Measurements from ENCODE around the gene NADSYN1. TPM values are rescaled to one million over a fixed set of nuclear protein-coding genes. Genes with fewer than 3 reads are reported as not detected.

Gene NADSYN1
- polyA plus RNA-seq, 1 experiment = 63.6 TPM

- CTCF ChIA-PET = interaction anchor here (0.9 kb wide), 1 partner anchor 8 kb away, joined by 3 read pairs; no protein-coding TSS in a partner anchor
- no peak for DNase-seq (ENCODE audit: low read depth)
- peaks cover 2% of the 10 kb centered on the region for H3K27me3 ChIP-seq (ENCODE audit: control insufficient read depth, insufficient read depth, low read length)
- TF ChIP-seq CTCF (IDR thresholded peaks at IDR 0.05; ENCODE audit: insufficient read depth, low read depth, low read length) = no peak
- POLR2A ChIA-PET = no interaction called here
- no peak overlapping the region for H3K4me3 ChIP-seq (ENCODE audit: low read depth, low read length)
- no peaks in the 10 kb centered on the region; the same call in 1 of the 2 replicates for H3K36me3 ChIP-seq (ENCODE audit: control insufficient read depth, insufficient read depth, low read length)
These were observed 23.3 kb upstream of the NADSYN1 start for GRCh38 chr11:71429701-71430100.

- DNase-seq (ENCODE audit: low read depth) = no peak
- H3K36me3 ChIP-seq (ENCODE audit: control insufficient read depth, insufficient read depth, low read length) = no peaks in the 10 kb centered on the region; the same call in 1 of the 2 replicates
- ChIA-PET CTCF (interaction anchor here (0.9 kb wide), 1 partner anchor 9 kb away, joined by 3 read pairs; no protein-coding TSS in a partner anchor), POLR2A (no interaction called here)
- no peak overlapping the region for H3K4me3 ChIP-seq (ENCODE audit: low read depth, low read length)
- no peak for TF ChIP-seq CTCF (IDR thresholded peaks at IDR 0.05; ENCODE audit: insufficient read depth, low read depth, low read length)
- peaks cover 2% of the 10 kb centered on the region for H3K27me3 ChIP-seq (ENCODE audit: control insufficient read depth, insufficient read depth, low read length)
These were observed 22.8 kb upstream of the NADSYN1 start for GRCh38 chr11:71430166-71430565.

- Histone ChIP-seq H3K36me3 (ENCODE audit: control insufficient read depth, insufficient read depth, low read length) (peaks cover 1% of the 10 kb centered on the region; the same call in 1 of the 2 replicates), H3K4me3 (ENCODE audit: low read depth, low read length) (no peak overlapping the region), H3K27me3 (ENCODE audit: control insufficient read depth, insufficient read depth, low read length) (peaks cover 2% of the 10 kb centered on the region)
- DNase-seq (ENCODE audit: low read depth) = no peak
- TF ChIP-seq CTCF (IDR thresholded peaks at IDR 0.05; ENCODE audit: insufficient read depth, low read depth, low read length) = no peak
- ChIA-PET POLR2A (no interaction called here), CTCF (no interaction called here)
These were observed 21.7 kb upstream of the NADSYN1 start for GRCh38 chr11:71431271-71431670.

- DNase-seq (ENCODE audit: low read depth) = no peak
- Histone ChIP-seq H3K27me3 (ENCODE audit: control insufficient read depth, insufficient read depth, low read length) (no peaks in the 10 kb centered on the region), H3K36me3 (ENCODE audit: control insufficient read depth, insufficient read depth, low read length) (peaks cover 2% of the 10 kb centered on the region), H3K4me3 (ENCODE audit: low read depth, low read length) (no peak overlapping the region)
- ChIA-PET POLR2A (no interaction called here), CTCF (interaction anchor here (0.6 to 1.1 kb wide), 3 partner anchors 13 to 619 kb away, joined by 3 read pairs; no protein-coding TSS in a partner anchor)
- TF ChIP-seq CTCF (IDR thresholded peaks at IDR 0.05; ENCODE audit: insufficient read depth, low read depth, low read length) = no peak
These were observed 20.0 kb upstream of the NADSYN1 start for GRCh38 chr11:71432761-71433647.

GRCh38 chr11:71433648-71434450 lies 19.2 kb upstream of the NADSYN1 start:
- no peak for DNase-seq (ENCODE audit: low read depth)
- Histone ChIP-seq H3K4me3 (ENCODE audit: low read depth, low read length) (no peak overlapping the region), H3K36me3 (ENCODE audit: control insufficient read depth, insufficient read depth, low read length) (peaks cover 5% of the 10 kb centered on the region), H3K27me3 (ENCODE audit: control insufficient read depth, insufficient read depth, low read length) (no peaks in the 10 kb centered on the region)
- ChIA-PET POLR2A (no interaction called here), CTCF (interaction anchor here (0.8 kb wide), 1 partner anchor 619 kb away, joined by 3 read pairs; no protein-coding TSS in a partner anchor)
- no peak for TF ChIP-seq CTCF (IDR thresholded peaks at IDR 0.05; ENCODE audit: insufficient read depth, low read depth, low read length)
